ENCODE results near the gene RALGAPA1. TPM values are rescaled to one million over a fixed set of nuclear protein-coding genes. Genes with fewer than 3 reads are reported as not detected.

RALGAPA1 gene
- total and polyA plus RNA-seq, 2 of the 13 experiments (the other 11 are each of a cell fraction or from before 2014, with no cell fraction given) = 65.0 to 89.2 TPM

- TF ChIP-seq ZNF549 (CRISPR knock-in tag; IDR thresholded peaks at IDR 0.05) (0 out of 2 replicates have a peak, but pooled peaks have one; percentile 40), TGIF2 (CRISPR knock-in tag; IDR thresholded peaks at IDR 0.05) (no peak), ZNF501 (CRISPR knock-in tag; IDR thresholded peaks at IDR 0.05) (no peak), FOXK1 (CRISPR knock-in tag; IDR thresholded peaks at IDR 0.05; ENCODE audit: borderline replicate concordance, low read depth) (peak; percentile 82; the same call in 1 of the 2 replicates), CENPX (CRISPR knock-in tag; IDR thresholded peaks at IDR 0.05) (no peak), ZNF619 (CRISPR knock-in tag; IDR thresholded peaks at IDR 0.05) (no peak), LRRFIP1 (CRISPR knock-in tag; conservative IDR thresholded peaks at IDR 0.05) (no peak; the same call in 1 of the 2 replicates), ZNF460 (CRISPR knock-in tag; IDR thresholded peaks at IDR 0.05; ENCODE audit: borderline replicate concordance) (no peak), ZFY (CRISPR knock-in tag; IDR thresholded peaks at IDR 0.05) (no peak), CCAR2 (optimal IDR thresholded peaks at IDR 0.05; ENCODE audit: low read depth, low read length) (peak; percentile 68), REPIN1 (CRISPR knock-in tag; IDR thresholded peaks at IDR 0.05; ENCODE audit: borderline replicate concordance, low read depth) (no peak), SPEN (CRISPR knock-in tag; IDR thresholded peaks at IDR 0.05; ENCODE audit: low read depth) (no peak), SETDB1 (CRISPR knock-in tag; IDR thresholded peaks at IDR 0.05; ENCODE audit: borderline replicate concordance) (no peak), HBP1 (CRISPR knock-in tag; IDR thresholded peaks at IDR 0.05; ENCODE audit: low read depth) (no peak), SIN3B (IDR thresholded peaks at IDR 0.05; ENCODE audit: low read length) (0 out of 2 replicates have a peak, but pooled peaks have one; percentile 18), SMAD3 (CRISPR knock-in tag; IDR thresholded peaks at IDR 0.05) (peak; percentile 63; the same call in 1 of the 2 replicates), ZFP36L2 (CRISPR knock-in tag; IDR thresholded peaks at IDR 0.05) (peak; percentile 88; the same call in 1 of the 2 replicates), CSRNP1 (CRISPR knock-in tag; IDR thresholded peaks at IDR 0.05) (no peak), SKI (IDR thresholded peaks at IDR 0.05; ENCODE audit: partially characterized antibody) (no peak), HNF4G (IDR thresholded peaks at IDR 0.05; ENCODE audit: borderline replicate concordance, low read depth, low read length) (no peak), HNF4G (CRISPR knock-in tag; IDR thresholded peaks at IDR 0.05; ENCODE audit: borderline replicate concordance, low read depth) (no peak)
These were observed 12.7 kb upstream of the RALGAPA1 start (continued) for GRCh38 chr14:35821564-35822411.
